HEK293 (cell line): ENCODE measurements around the gene LSP1.

Experiments
- CTCF ChIA-PET: fragments of 350-600 bp; formaldehyde crosslinking; extraction: SDS; loops from one replicate; lab custom pipeline; 2021; ENCODE audit warnings: antibody characterized with exemption; lab: Yijun Ruan, JAX
- POLR2A ChIA-PET: fragments of 300-600 bp; formaldehyde crosslinking; extraction: SDS; loops from one replicate; lab custom pipeline; 2020; ENCODE audit warnings: antibody characterized with exemption, inconsistent platforms; lab: Yijun Ruan, JAX
- H3K27ac ChIP-seq: fragments of 200-500 bp; sonication (Bioruptor generic); 2 replicates; pipeline ENCODE4 v1.5.1; 2014; ENCODE audit warnings: low read depth, low read length, control low read depth, inconsistent platforms; ENCODE audit errors: extremely low read depth
- H3K36me3 ChIP-seq, 2 experiments: fragments of 200-500 bp in 1 of 2; sonication (Bioruptor generic) in 1 of 2; 1 replicate in 1 of 2; 2 replicates in 1 of 2; pipeline ENCODE4 v1.5.1; 2014 to 2017; ENCODE audit warnings: inconsistent platforms in 2 of 2, low read length in 2 of 2; ENCODE audit not compliant: control insufficient read depth in 2 of 2, insufficient read depth in 1 of 2
- H3K4me1 ChIP-seq: fragments of 200-500 bp; sonication (Bioruptor generic); 2 replicates; pipeline ENCODE4 v1.5.1; 2014; ENCODE audit warnings: mild to moderate bottlenecking, low read length, inconsistent platforms; ENCODE audit not compliant: control insufficient read depth, insufficient read depth
- H3K4me3 ChIP-seq: 2 replicates; pipeline ENCODE4 v1.5.1; 2011; ENCODE audit warnings: low read depth, mild to moderate bottlenecking, control low read depth, low read length, moderate library complexity
- H3K9me3 ChIP-seq: fragments of 200-500 bp; sonication (Bioruptor generic); 2 replicates; pipeline ENCODE4 v1.5.1; 2014; ENCODE audit warnings: low read depth, low read length, inconsistent platforms; ENCODE audit not compliant: control insufficient read depth, insufficient read depth
- AEBP2 ChIP-seq: fragments of 450-650 bp; formaldehyde crosslinking; IDR thresholded peaks from 2 replicates; pipeline ENCODE4 v1.5.1; 2016; ENCODE audit warnings: missing biosample characterization, missing genetic modification characterization, borderline replicate concordance
- EGR2 ChIP-seq: fragments of 450-650 bp; formaldehyde crosslinking; IDR thresholded peaks from 2 replicates; pipeline ENCODE4 v1.5.1; 2016; ENCODE audit warnings: low read depth, missing biosample characterization, missing genetic modification characterization
- GLI4 ChIP-seq: fragments of 450-650 bp; formaldehyde crosslinking; IDR thresholded peaks from 2 replicates; pipeline ENCODE4 v1.5.1; 2016; ENCODE audit warnings: missing biosample characterization, missing genetic modification characterization
- GLIS2 ChIP-seq: fragments of 450-650 bp; formaldehyde crosslinking; IDR thresholded peaks from 2 replicates; pipeline ENCODE4 v1.5.1; 2016; ENCODE audit warnings: missing biosample characterization, missing genetic modification characterization
- MEIS1 ChIP-seq: sonication (generic); formaldehyde crosslinking; IDR thresholded peaks from 2 replicates; pipeline ENCODE4 v1.8.1; 2022; ENCODE audit warnings: missing genetic modification reagents, mild to moderate bottlenecking, borderline replicate concordance
- PRDM10 ChIP-seq: fragments of 450-650 bp; formaldehyde crosslinking; IDR thresholded peaks from 2 replicates; pipeline ENCODE4 v1.5.1; 2016; ENCODE audit warnings: missing biosample characterization, missing genetic modification characterization
- SCRT1 ChIP-seq: fragments of 450-650 bp; formaldehyde crosslinking; IDR thresholded peaks from 2 replicates; pipeline ENCODE4 v1.5.1; 2016; ENCODE audit warnings: missing biosample characterization, missing genetic modification characterization, borderline replicate concordance
- ZBTB48 ChIP-seq: fragments of 450-650 bp; formaldehyde crosslinking; IDR thresholded peaks from 2 replicates; pipeline ENCODE4 v1.5.1; 2016; ENCODE audit warnings: missing biosample characterization, missing genetic modification characterization
- ZFHX2 ChIP-seq: fragments of 450-650 bp; formaldehyde crosslinking; conservative IDR thresholded peaks from 2 replicates; pipeline ENCODE4 v1.5.1; 2016; ENCODE audit warnings: missing biosample characterization, missing genetic modification characterization
- ZNF121 ChIP-seq: fragments of 450-650 bp; formaldehyde crosslinking; IDR thresholded peaks from 2 replicates; pipeline ENCODE4 v1.5.1; 2016; ENCODE audit warnings: missing biosample characterization, missing genetic modification characterization
- ZNF175 ChIP-seq: fragments of 450-650 bp; formaldehyde crosslinking; IDR thresholded peaks from 2 replicates; pipeline ENCODE4 v1.5.1; 2016; ENCODE audit warnings: missing biosample characterization, missing genetic modification characterization
- ZNF324 ChIP-seq: fragments of 450-650 bp; formaldehyde crosslinking; IDR thresholded peaks from 2 replicates; pipeline ENCODE4 v1.5.1; 2016; ENCODE audit warnings: missing biosample characterization, missing genetic modification characterization
- ZNF366 ChIP-seq: fragments of 450-650 bp; formaldehyde crosslinking; conservative IDR thresholded peaks from 2 replicates; pipeline ENCODE4 v1.5.1; 2016; ENCODE audit warnings: missing biosample characterization, missing genetic modification characterization
- ZNF416 ChIP-seq: fragments of 450-650 bp; formaldehyde crosslinking; IDR thresholded peaks from 2 replicates; pipeline ENCODE4 v1.5.1; 2016; ENCODE audit warnings: missing biosample characterization, missing genetic modification characterization
- ZNF558 ChIP-seq: fragments of 450-650 bp; formaldehyde crosslinking; IDR thresholded peaks from 2 replicates; pipeline ENCODE4 v1.5.1; 2016; ENCODE audit warnings: missing biosample characterization, missing genetic modification characterization
- ZNF571 ChIP-seq: fragments of 450-650 bp; formaldehyde crosslinking; IDR thresholded peaks from 2 replicates; pipeline ENCODE4 v1.5.0; 2017; ENCODE audit warnings: missing biosample characterization, missing genetic modification characterization
- ZNF621 ChIP-seq: fragments of 450-650 bp; formaldehyde crosslinking; IDR thresholded peaks from 2 replicates; pipeline ENCODE4 v1.5.1; 2017; ENCODE audit warnings: missing biosample characterization, missing genetic modification characterization
- ZNF747 ChIP-seq: fragments of 450-650 bp; formaldehyde crosslinking; IDR thresholded peaks from 2 replicates; pipeline ENCODE4 v1.5.1; 2016; ENCODE audit warnings: missing biosample characterization, missing genetic modification characterization
- ZXDB ChIP-seq: fragments of 450-650 bp; formaldehyde crosslinking; IDR thresholded peaks from 2 replicates; pipeline ENCODE4 v1.5.1; 2016; ENCODE audit warnings: missing biosample characterization, missing genetic modification characterization
- TF ChIP-seq, protein P1 (sequence below): fragments of 450-650 bp; formaldehyde crosslinking; IDR thresholded peaks from 2 replicates; pipeline ENCODE4 v1.5.1; 2016; ENCODE audit warnings: missing biosample characterization, missing genetic modification characterization
- TF ChIP-seq, protein P2 (sequence below): fragments of 450-650 bp; formaldehyde crosslinking; IDR thresholded peaks from 2 replicates; pipeline ENCODE4 v1.5.1; 2016; ENCODE audit warnings: missing biosample characterization, missing genetic modification characterization, low read depth

Gene LSP1

GRCh38 chr11:1932105-1932480 is 79.2 kb downstream of the LSP1 start:
- CTCF ChIA-PET: no interaction called here
- POLR2A ChIA-PET: no interaction called here
- Histone ChIP-seq H3K4me3 (no peak overlapping the region), H3K4me1 (no peaks in the 10 kb centered on the region), H3K9me3 (no peaks in the 10 kb centered on the region), H3K27ac (no peak overlapping the region), H3K36me3 (no peaks in the 10 kb centered on the region)
- no peak for TF ChIP-seq MEIS1 (CRISPR knock-in tag)
- TF ChIP-seq ZNF571 (tag by site-specific recombination): no peak
- TF ChIP-seq ZXDB: no peak
- no peak for TF ChIP-seq ZNF324
- no peak for TF ChIP-seq GLI4 (tag by site-specific recombination)
- TF ChIP-seq ZNF416 (tag by site-specific recombination): no peak
- TF ChIP-seq, protein P1, sequence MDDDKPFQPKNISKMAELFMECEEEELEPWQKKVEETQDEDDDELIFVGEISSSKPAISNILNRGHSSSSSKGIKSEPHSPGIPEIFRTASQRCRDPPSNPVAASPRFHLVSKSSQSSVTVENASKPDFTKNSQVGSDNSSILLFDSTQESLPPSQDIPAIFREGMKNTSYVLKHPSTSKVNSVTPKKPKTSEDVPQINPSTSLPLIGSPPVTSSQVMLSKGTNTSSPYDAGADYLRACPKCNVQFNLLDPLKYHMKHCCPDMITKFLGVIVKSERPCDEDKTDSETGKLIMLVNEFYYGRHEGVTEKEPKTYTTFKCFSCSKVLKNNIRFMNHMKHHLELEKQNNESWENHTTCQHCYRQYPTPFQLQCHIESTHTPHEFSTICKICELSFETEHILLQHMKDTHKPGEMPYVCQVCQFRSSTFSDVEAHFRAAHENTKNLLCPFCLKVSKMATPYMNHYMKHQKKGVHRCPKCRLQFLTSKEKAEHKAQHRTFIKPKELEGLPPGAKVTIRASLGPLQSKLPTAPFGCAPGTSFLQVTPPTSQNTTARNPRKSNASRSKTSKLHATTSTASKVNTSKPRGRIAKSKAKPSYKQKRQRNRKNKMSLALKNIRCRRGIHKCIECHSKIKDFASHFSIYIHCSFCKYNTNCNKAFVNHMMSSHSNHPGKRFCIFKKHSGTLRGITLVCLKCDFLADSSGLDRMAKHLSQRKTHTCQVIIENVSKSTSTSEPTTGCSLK (tag by site-specific recombination): no peak
- TF ChIP-seq ZNF747 (tag by site-specific recombination): no peak
- TF ChIP-seq ZNF621: no peak
- TF ChIP-seq, protein P2, sequence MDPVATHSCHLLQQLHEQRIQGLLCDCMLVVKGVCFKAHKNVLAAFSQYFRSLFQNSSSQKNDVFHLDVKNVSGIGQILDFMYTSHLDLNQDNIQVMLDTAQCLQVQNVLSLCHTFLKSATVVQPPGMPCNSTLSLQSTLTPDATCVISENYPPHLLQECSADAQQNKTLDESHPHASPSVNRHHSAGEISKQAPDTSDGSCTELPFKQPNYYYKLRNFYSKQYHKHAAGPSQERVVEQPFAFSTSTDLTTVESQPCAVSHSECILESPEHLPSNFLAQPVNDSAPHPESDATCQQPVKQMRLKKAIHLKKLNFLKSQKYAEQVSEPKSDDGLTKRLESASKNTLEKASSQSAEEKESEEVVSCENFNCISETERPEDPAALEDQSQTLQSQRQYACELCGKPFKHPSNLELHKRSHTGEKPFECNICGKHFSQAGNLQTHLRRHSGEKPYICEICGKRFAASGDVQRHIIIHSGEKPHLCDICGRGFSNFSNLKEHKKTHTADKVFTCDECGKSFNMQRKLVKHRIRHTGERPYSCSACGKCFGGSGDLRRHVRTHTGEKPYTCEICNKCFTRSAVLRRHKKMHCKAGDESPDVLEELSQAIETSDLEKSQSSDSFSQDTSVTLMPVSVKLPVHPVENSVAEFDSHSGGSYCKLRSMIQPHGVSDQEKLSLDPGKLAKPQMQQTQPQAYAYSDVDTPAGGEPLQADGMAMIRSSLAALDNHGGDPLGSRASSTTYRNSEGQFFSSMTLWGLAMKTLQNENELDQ (tag by site-specific recombination): no peak
- no peak for TF ChIP-seq ZNF175 (tag by site-specific recombination)
- TF ChIP-seq GLIS2: no peak
- TF ChIP-seq AEBP2 (tag by site-specific recombination): no peak
- TF ChIP-seq ZBTB48 (tag by site-specific recombination): no peak
- no peak for TF ChIP-seq PRDM10 (tag by site-specific recombination)

DNA sequence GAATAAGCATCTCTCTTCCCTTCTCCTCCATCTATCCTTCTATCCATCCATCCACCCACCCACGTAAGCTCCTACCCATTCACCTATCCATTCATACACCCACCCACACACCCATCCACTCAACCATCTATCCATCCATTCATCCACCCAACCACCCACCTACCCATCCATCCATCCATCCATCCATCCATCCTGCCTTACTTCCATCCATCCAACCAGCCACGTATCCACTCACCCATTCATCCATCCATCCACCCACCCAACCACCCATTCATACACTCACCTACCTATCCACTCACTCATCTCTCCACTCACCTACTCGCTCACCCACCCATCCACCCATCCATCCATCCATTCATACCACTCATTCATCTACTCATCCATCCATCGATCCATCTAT is 79.8 kb downstream of the LSP1 start:
- Histone ChIP-seq H3K27ac (no peak overlapping the region), H3K4me1 (no peaks in the 10 kb centered on the region), H3K36me3 (no peaks in the 10 kb centered on the region)
- POLR2A ChIA-PET: no interaction called here
- TF ChIP-seq ZNF558 (tag by site-specific recombination) (no peak), ZFHX2 (tag by site-specific recombination) (peak; percentile 72), ZNF121 (tag by site-specific recombination) (no peak), ZNF366 (peak; percentile 87), SCRT1 (tag by site-specific recombination) (no peak), EGR2 (peak; percentile 92)
- TF ChIP-seq, all 188 proteins: peak for 3
- Histone ChIP-seq H3K4me3 (no peak overlapping the region), H3K9me3 (no peaks in the 10 kb centered on the region)
- CTCF ChIA-PET: interaction anchor here (0.6 kb wide), 1 partner anchor 44 kb away, joined by 3 read pairs; no protein-coding TSS in a partner anchor
